Tibial nerve (tissue), 4 donors: Measurements from ENCODE around the gene PNO1. TPM values are rescaled to one million over a fixed set of nuclear protein-coding genes. Genes with fewer than 3 reads are reported as not detected.

Experiments used
- DNase-seq, 2 donors: peaks; one replicate each; pipeline ENCODE4 v3.0.0-alpha.2; 2019; ENCODE audit warnings: low spot score in 2 of 2
- H3K27ac ChIP-seq, 4 donors: fragments of 200-600 bp; sonication (generic) in 3 of 4; one replicate each; pipeline ENCODE4 v1.5.1; 2017 to 2019; ENCODE audit warnings: mild to moderate bottlenecking in 1 of 4
- H3K27me3 ChIP-seq, 2 donors: fragments of 200-600 bp; sonication (generic) in 1 of 2; one replicate each; pipeline versions ENCODE4 v1.5.1 to v1.6.0; 2017 to 2019
- H3K36me3 ChIP-seq, 3 donors: fragments of 200-600 bp; sonication (generic); one replicate each; pipeline ENCODE4 v1.5.1; 2018 to 2019
- H3K4me1 ChIP-seq, 4 donors: fragments of 200-600 bp; sonication (generic) in 3 of 4; one replicate each; pipeline ENCODE4 v1.5.1; 2017 to 2019
- H3K4me3 ChIP-seq, 4 donors: fragments of 200-600 bp; sonication (generic) in 3 of 4; one replicate each; pipeline ENCODE4 v1.5.1; 2017 to 2019; ENCODE audit warnings: mild to moderate bottlenecking in 1 of 4, moderate library complexity in 1 of 4
- H3K9me3 ChIP-seq, 4 donors: fragments of 200-600 bp; sonication (generic) in 3 of 4; one replicate each; pipeline ENCODE4 v1.5.1; 2017 to 2019
- EP300 ChIP-seq, 2 donors: sonication (generic); formaldehyde crosslinking; IDR thresholded peaks; one replicate each; pipeline ENCODE4 v1.6.1; 2017; ENCODE audit warnings: antibody characterized with exemption in 2 of 2, mild to moderate bottlenecking in 1 of 2
- POLR2A ChIP-seq, 2 donors: fragments of 450-650 bp; IDR thresholded peaks; one replicate each; pipeline ENCODE4 v1.6.1; 2017; ENCODE audit warnings: antibody characterized with exemption in 2 of 2, mild to moderate bottlenecking in 2 of 2, moderate library complexity in 2 of 2
- WGBS, 2 donors: methylation state at CpG; one replicate each; pipeline ENCODE4 v1.1.5; 2018; 5-methylcytosine and 5-hydroxymethylcytosine counted together
- total RNA-seq, 4 donors: library from RNA; depleted of rRNA; stranded (reverse); fragments of >200 nt; gene quantifications; one replicate each; pipeline ENCODE4 v1.1.0, GENCODE V29; 2016
- TF ChIP-seq, protein P1 (sequence below), 5 experiments: fragments of 200-600 bp in 3 of 5; fragments of 450-650 bp in 2 of 5; sonication (generic) in 3 of 5; IDR thresholded peaks; one replicate each; pipeline ENCODE4 v1.5.1; 2016 to 2019; ENCODE audit warnings: antibody characterized with exemption in 5 of 5, mild to moderate bottlenecking in 3 of 5, moderate library complexity in 2 of 5

PNO1 gene
- total RNA-seq, 4 donors from 2014 or later, result 12.7 to 28.5 (median 15.4) TPM

DNA sequence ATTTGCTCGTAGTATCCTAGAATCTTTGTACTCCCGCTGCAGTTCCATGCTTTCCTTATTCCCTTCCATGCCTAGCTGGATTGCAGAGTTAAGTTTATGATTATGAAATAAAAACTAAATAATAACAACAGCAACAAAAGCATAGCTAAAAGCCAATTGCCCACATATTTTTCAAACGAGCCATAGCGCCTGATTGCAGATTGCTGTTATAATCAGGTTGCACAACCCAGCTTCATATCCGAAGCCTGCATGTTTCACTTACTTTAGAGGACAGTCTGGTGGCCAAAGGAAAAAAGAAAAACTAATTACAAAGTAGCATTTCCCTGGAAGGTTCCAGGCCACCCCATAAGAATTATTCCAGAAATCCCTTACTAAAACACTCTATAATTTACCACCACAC is 31.9 kb upstream of the PNO1 start:
- TF ChIP-seq, protein P1, sequence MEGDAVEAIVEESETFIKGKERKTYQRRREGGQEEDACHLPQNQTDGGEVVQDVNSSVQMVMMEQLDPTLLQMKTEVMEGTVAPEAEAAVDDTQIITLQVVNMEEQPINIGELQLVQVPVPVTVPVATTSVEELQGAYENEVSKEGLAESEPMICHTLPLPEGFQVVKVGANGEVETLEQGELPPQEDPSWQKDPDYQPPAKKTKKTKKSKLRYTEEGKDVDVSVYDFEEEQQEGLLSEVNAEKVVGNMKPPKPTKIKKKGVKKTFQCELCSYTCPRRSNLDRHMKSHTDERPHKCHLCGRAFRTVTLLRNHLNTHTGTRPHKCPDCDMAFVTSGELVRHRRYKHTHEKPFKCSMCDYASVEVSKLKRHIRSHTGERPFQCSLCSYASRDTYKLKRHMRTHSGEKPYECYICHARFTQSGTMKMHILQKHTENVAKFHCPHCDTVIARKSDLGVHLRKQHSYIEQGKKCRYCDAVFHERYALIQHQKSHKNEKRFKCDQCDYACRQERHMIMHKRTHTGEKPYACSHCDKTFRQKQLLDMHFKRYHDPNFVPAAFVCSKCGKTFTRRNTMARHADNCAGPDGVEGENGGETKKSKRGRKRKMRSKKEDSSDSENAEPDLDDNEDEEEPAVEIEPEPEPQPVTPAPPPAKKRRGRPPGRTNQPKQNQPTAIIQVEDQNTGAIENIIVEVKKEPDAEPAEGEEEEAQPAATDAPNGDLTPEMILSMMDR (IDR thresholded peaks at IDR 0.05), result no peak
- TF ChIP-seq POLR2A (IDR thresholded peaks at IDR 0.05) (no peak), EP300 (IDR thresholded peaks at IDR 0.05) (no peak)
- no peak for DNase-seq
- H3K9me3 ChIP-seq, result no peaks in the 10 kb centered on the region
- peaks cover 0 to 10% (median 4%) of the 10 kb centered on the region in 4 donors for H3K4me1 ChIP-seq
- WGBS, 2 donors, result 91% methylated on average over 5 of the region's 5 CpGs
- peaks cover 0 to 5% (median 0%) of the 10 kb centered on the region in 3 donors for H3K36me3 ChIP-seq
- no peaks in the 10 kb centered on the region for H3K27me3 ChIP-seq
- no peak overlapping the region for H3K27ac ChIP-seq
- H3K4me3 ChIP-seq, result no peak overlapping the region

DNA sequence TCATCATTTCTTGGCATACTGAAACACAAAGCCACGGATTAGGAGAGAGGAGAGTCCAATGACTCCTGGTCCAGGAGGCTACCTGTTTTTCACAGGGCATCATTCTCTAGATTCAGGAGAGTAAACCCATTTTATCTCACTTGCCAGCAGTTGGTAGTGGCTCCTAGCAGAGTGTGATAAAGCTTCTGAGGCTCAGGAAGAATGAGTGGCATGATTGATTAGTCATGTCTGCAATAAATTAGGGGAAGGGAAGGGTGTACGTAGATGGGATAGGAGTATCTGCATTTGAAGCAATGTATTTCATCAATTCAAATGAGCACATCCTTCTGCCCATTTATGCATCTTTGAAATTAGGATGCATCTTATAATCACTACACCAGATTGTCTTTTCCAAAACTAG is 31.1 kb upstream of the PNO1 start:
- TF ChIP-seq POLR2A (IDR thresholded peaks at IDR 0.05), result no peak
- TF ChIP-seq, protein P1 (IDR thresholded peaks at IDR 0.05), result no peak
- TF ChIP-seq EP300 (IDR thresholded peaks at IDR 0.05), result no peak
- Histone ChIP-seq H3K4me3 (no peak overlapping the region), H3K4me1 (peaks cover 0 to 10% (median 4%) of the 10 kb centered on the region in 4 donors), H3K27ac (no peak overlapping the region), H3K9me3 (no peaks in the 10 kb centered on the region), H3K36me3 (peaks cover 0 to 12% (median 0%) of the 10 kb centered on the region in 3 donors), H3K27me3 (no peaks in the 10 kb centered on the region)
- WGBS, 2 donors, result 86 to 98% methylated on average over 2 of the region's 2 CpGs
- no peak for DNase-seq

DNA sequence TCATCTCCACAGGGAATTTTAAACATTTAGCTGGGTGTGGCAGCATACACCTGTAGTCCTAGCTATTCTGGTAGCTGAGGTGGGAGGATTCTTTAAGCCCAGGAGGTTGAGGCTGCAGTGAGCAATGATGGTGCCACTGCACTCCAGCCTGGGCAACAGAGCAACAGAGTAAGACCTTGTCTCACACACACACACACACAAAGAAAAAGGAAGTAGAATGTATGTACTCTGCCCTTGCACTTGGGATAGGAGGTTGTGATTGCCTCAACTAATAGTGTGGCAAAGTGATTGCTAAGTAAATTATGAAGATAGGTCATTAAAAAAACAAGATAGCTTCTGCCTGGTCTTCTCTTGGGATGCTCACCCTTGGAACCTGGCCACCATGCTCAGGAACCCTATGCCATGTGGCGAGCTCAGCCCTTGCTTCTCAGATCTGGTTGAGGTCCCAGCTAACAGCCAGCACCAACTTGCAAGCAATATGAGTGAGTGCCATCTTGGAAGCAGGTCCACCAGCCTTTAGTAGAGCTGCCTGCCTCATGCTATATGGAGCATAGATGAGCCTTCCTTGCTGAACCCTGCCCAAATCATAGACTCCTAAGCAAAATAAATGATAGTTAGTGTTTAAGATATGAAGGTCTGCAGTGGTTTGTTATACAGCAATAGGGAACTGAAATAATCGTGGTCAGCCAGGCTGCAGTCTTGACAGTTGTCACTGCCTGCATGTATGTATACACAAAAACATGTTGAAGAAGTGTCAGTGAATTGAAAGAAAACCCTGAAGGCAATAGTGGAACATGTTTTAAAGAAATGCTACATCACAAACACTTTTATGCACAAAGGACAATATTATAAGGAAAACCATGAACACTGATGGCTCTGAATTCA is 30.1 kb upstream of the PNO1 start:
- Histone ChIP-seq H3K27ac (no peak overlapping the region), H3K36me3 (peaks cover 0 to 23% (median 0%) of the 10 kb centered on the region in 3 donors), H3K4me1 (peaks cover 0 to 2% (median under 1%) of the 10 kb centered on the region in 4 donors), H3K4me3 (no peak overlapping the region), H3K27me3 (no peaks in the 10 kb centered on the region), H3K9me3 (no peaks in the 10 kb centered on the region)
- TF ChIP-seq, protein P1 (IDR thresholded peaks at IDR 0.05), result no peak
- TF ChIP-seq POLR2A (IDR thresholded peaks at IDR 0.05), result no peak
- no peak for TF ChIP-seq EP300 (IDR thresholded peaks at IDR 0.05)
- no peak for DNase-seq
- WGBS, 2 donors, result 72 to 96% methylated on average over 2 of the region's 2 CpGs

DNA sequence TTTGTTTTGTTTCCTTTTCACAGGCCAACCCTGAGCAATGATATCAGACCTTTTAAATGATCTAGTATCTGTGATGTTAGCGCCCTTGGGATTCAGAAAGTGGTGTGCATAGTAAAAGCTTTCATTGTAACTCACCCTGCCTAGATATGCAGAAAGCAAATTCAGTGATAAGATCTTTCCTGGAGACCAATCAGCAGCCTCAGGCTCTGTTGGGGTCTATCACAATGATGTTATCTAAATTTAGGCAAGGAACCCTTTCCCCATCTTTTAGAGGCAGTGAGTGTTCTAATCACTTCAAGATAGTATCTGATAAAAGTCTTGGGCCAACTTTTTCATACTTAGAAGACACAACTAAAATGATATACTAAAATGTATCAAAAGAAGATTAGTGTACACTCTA is 23.6 kb upstream of the PNO1 start:
- H3K27me3 ChIP-seq, result no peaks in the 10 kb centered on the region
- H3K27ac ChIP-seq, result no peak overlapping the region
- WGBS, 2 donors, result 86 to 93% methylated on average over 1 of the region's 1 CpG
- H3K36me3 ChIP-seq, result peaks cover 0 to 63% (median 0%) of the 10 kb centered on the region in 3 donors
- DNase-seq, result no peak
- H3K4me3 ChIP-seq, result no peak overlapping the region
- no peaks in the 10 kb centered on the region for H3K9me3 ChIP-seq
- no peaks in the 10 kb centered on the region for H3K4me1 ChIP-seq
- TF ChIP-seq, protein P1 (IDR thresholded peaks at IDR 0.05), result no peak
- TF ChIP-seq POLR2A (IDR thresholded peaks at IDR 0.05) (no peak), EP300 (IDR thresholded peaks at IDR 0.05) (no peak)

DNA sequence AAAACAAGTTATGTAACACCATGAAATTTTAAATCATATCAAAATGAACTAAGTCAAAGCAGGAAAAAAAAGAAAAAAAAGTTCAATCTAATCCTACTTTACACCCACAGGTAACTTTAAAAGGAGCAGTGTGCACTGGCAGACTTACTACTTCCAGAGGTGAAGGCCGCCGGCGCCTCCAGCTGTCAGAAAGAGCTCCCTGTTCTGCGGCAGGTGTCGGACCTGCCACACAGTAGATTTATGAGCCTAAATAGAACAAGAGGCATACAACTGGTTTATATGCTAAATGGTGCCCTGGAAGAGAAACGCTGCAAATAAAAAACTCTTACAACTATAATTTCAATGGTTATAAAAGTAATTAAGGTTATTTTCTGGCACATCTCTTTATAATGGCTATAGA is 23.1 kb upstream of the PNO1 start:
- TF ChIP-seq POLR2A (IDR thresholded peaks at IDR 0.05) (no peak), EP300 (IDR thresholded peaks at IDR 0.05) (no peak)
- TF ChIP-seq, protein P1 (IDR thresholded peaks at IDR 0.05), result no peak
- no peak for DNase-seq
- 90 to 92% methylated on average over 6 of the region's 6 CpGs for WGBS, 2 donors
- Histone ChIP-seq H3K36me3 (peaks cover 0 to 66% (median 0%) of the 10 kb centered on the region in 3 donors), H3K4me3 (no peak overlapping the region), H3K4me1 (no peaks in the 10 kb centered on the region), H3K9me3 (no peaks in the 10 kb centered on the region), H3K27ac (no peak overlapping the region), H3K27me3 (no peaks in the 10 kb centered on the region)
